Transverse colon (tissue), 4 donors: ENCODE data around the gene PCCA. TPM values are rescaled to one million over a fixed set of nuclear protein-coding genes. Genes with fewer than 3 reads are reported as not detected.

Experiments
- DNase-seq: peaks from one replicate; pipeline ENCODE4 v3.0.0-alpha.2; 2019
- H3K27ac ChIP-seq, 4 donors: fragments of 200-600 bp; sonication (generic); 2 replicates each; pipeline ENCODE4 v1.5.1; 2016 to 2018; ENCODE audit warnings: inconsistent platforms in 4 of 4
- H3K27me3 ChIP-seq: fragments of 200-600 bp; sonication (generic); 2 replicates; pipeline ENCODE4 v1.5.1; 2017; ENCODE audit warnings: inconsistent platforms
- H3K36me3 ChIP-seq, 4 donors: fragments of 200-600 bp; sonication (generic); 2 replicates each; pipeline ENCODE4 v1.5.1; 2017 to 2019; ENCODE audit warnings: inconsistent platforms in 4 of 4
- H3K4me1 ChIP-seq, 4 donors: fragments of 200-600 bp; sonication (generic); 2 replicates each; pipeline ENCODE4 v1.5.1; 2017 to 2020; ENCODE audit warnings: inconsistent platforms in 4 of 4
- H3K4me3 ChIP-seq, 4 donors: fragments of 200-600 bp; sonication (generic); 1 replicate in 1 of 4; 2 replicates in 3 of 4; pipeline versions ENCODE4 v1.5.1 to v1.6.1; 2017 to 2019; ENCODE audit warnings: inconsistent platforms in 4 of 4
- H3K9me3 ChIP-seq, 2 donors: fragments of 200-600 bp; sonication (generic); 2 replicates each; pipeline ENCODE4 v1.5.1; 2017 to 2019; ENCODE audit warnings: inconsistent platforms in 2 of 2
- EP300 ChIP-seq: sonication (generic); formaldehyde crosslinking; IDR thresholded peaks from one replicate; pipeline ENCODE4 v1.6.1; 2017; ENCODE audit warnings: antibody characterized with exemption, low read depth
- POLR2A ChIP-seq: fragments of 450-650 bp; IDR thresholded peaks from one replicate; pipeline ENCODE4 v1.6.1; 2016; ENCODE audit warnings: antibody characterized with exemption, mild to moderate bottlenecking, moderate library complexity
- POLR2AphosphoS5 ChIP-seq, 3 donors: sonication (generic); formaldehyde crosslinking; IDR thresholded peaks; one replicate each; pipeline ENCODE4 v1.6.1; 2016; ENCODE audit warnings: antibody characterized with exemption in 3 of 3
- WGBS, 2 donors: methylation state at CpG; one replicate each; pipeline ENCODE4 v1.1.5; 2018; ENCODE audit warnings: low coverage in 1 of 2; 5-methylcytosine and 5-hydroxymethylcytosine counted together
- in situ Hi-C, 4 donors: fragments of 200-750 bp; cut with MboI; loops; one replicate each; pipeline versions ENCODE4 v1.15.0 to v1.15.1; 2017; ENCODE audit warnings: low sequenced_read_pairs in 3 of 4, low pct_ligation_motif_present in 1 of 4, low pct_unique_long_range_greater_than_20kb in 1 of 4
- intact Hi-C: fragments of 100-400 bp; cut with DNase I; formaldehyde crosslinking; loops from one replicate; pipeline ENCODE4 v1.15.1; 2023; ENCODE audit warnings: low total_unique reads
- total RNA-seq, 4 donors: library from RNA; depleted of rRNA; stranded (reverse); fragments of >200 nt; gene quantifications; one replicate each; pipeline ENCODE4 v1.1.0, GENCODE V29; 2016
- TF ChIP-seq, protein P1 (sequence below), 5 experiments: fragments of 200-600 bp in 3 of 5; fragments of 450-650 bp in 2 of 5; sonication (generic) in 3 of 5; IDR thresholded peaks; 1 replicate in 2 of 5; 2 replicates in 3 of 5; pipeline ENCODE4 v1.5.1; 2016 to 2017; ENCODE audit warnings: antibody characterized with exemption in 5 of 5, inconsistent platforms in 3 of 5, mild to moderate bottlenecking in 2 of 5, moderate library complexity in 1 of 5

PCCA gene
- total RNA-seq, 4 donors from 2014 or later = 13.1 to 87.8 (median 74.6) TPM

DNA sequence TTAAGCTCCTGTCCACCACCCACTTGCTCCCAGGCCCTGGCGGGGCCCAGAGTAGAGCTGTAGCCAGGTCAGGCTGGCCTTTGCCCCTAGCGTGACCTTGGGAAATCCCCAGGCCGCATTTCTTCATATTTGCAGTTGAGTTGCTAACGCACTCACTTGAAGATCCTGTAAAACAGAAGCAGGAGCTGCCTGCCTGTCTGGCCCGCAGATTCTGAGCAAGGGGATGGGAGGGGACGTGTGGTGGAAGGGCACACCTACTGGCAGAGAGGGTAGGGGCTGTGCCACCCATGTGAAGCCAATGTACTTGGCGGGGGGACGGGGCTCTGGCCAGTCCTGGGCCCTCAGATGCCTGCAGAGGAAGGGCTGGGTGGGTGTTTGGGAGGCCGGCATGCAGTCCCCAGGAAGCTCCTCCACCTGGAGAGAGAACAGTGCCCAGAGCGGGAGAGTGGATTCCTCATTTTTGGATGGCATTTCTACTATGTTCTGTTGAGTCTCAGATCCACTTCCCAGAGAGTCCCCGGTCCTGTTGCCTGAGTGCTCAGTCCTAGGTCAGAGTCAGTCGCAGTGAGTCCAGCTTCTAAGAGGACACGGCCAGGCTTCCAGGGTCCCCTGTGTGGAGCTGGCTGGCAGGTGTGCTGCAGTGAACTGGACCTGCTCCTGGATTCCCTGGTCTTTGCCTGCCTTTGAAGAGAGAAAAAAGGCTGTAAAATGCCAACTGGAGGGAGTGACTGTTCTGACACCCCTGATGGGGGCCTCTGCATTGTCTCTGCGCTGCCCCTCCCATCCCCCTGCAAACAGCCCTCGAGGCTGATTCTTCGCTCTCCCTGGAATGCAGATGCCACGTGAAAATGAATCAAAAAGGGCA is 436.8 kb downstream of the PCCA start:
- WGBS, 2 donors = 88 to 93% methylated on average over 3 to 17 of the region's 17 CpGs
- no peak for DNase-seq
- H3K4me3 ChIP-seq = no peak overlapping the region
- H3K27ac ChIP-seq = no peak overlapping the region
- TF ChIP-seq POLR2AphosphoS5 (IDR thresholded peaks at IDR 0.05) (no peak), EP300 (no peak), POLR2A (no peak)
- TF ChIP-seq, protein P1, sequence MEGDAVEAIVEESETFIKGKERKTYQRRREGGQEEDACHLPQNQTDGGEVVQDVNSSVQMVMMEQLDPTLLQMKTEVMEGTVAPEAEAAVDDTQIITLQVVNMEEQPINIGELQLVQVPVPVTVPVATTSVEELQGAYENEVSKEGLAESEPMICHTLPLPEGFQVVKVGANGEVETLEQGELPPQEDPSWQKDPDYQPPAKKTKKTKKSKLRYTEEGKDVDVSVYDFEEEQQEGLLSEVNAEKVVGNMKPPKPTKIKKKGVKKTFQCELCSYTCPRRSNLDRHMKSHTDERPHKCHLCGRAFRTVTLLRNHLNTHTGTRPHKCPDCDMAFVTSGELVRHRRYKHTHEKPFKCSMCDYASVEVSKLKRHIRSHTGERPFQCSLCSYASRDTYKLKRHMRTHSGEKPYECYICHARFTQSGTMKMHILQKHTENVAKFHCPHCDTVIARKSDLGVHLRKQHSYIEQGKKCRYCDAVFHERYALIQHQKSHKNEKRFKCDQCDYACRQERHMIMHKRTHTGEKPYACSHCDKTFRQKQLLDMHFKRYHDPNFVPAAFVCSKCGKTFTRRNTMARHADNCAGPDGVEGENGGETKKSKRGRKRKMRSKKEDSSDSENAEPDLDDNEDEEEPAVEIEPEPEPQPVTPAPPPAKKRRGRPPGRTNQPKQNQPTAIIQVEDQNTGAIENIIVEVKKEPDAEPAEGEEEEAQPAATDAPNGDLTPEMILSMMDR (IDR thresholded peaks at IDR 0.05) = no peak
- H3K27me3 ChIP-seq = no peaks in the 10 kb centered on the region
- H3K9me3 ChIP-seq = no peaks in the 10 kb centered on the region
- H3K36me3 ChIP-seq = peaks cover 0 to 2% (median 0%) of the 10 kb centered on the region in 4 donors
- no peaks in the 10 kb centered on the region for H3K4me1 ChIP-seq
- in situ Hi-C loops (no loop called here), intact Hi-C loops (no loop called here)

DNA sequence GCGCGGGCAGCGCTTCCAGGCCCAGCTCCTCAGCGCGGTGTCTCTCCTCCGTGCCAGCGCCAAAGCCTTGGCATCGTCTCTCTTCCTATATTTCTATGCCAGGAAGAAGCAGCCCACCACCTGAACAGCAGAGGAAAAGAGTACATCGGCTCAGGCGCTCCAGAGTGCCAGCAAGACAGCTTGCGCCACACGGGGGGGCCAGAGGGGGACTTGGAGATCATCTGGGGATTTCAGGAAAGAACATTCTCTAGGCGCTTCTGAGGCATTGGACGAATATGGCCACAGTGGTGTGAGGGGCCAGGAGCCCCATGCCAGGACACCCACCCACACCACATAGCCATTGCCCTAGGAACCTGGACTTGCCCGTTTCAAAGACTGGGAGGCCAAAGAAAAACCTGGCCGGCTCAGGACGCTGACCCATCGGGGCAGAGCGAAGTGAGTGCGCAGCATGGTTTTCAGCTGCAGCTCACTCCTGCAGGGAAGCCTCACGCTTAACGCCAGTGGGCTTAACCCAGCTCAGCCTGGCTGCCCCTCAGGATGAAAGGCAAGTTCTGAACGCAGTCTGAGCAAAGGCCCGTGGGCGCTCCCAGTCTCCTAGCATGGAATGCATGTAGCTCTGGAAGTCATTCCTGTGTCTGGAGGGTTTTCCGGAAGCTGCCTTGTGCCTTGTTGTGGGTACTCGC is 437.6 kb downstream of the PCCA start:
- no peak for DNase-seq
- Histone ChIP-seq H3K4me3 (no peak overlapping the region), H3K9me3 (no peaks in the 10 kb centered on the region), H3K4me1 (no peaks in the 10 kb centered on the region), H3K27me3 (no peaks in the 10 kb centered on the region), H3K36me3 (peaks cover 0 to 6% (median 0%) of the 10 kb centered on the region in 4 donors), H3K27ac (no peak overlapping the region)
- TF ChIP-seq EP300 (no peak), POLR2A (no peak), POLR2AphosphoS5 (IDR thresholded peaks at IDR 0.05) (no peak)
- TF ChIP-seq, protein P1 (IDR thresholded peaks at IDR 0.05) = no peak
- in situ Hi-C loops (no loop called here), intact Hi-C loops (no loop called here)
- 88 to 100% methylated on average over 4 to 26 of the region's 27 CpGs for WGBS, 2 donors

DNA sequence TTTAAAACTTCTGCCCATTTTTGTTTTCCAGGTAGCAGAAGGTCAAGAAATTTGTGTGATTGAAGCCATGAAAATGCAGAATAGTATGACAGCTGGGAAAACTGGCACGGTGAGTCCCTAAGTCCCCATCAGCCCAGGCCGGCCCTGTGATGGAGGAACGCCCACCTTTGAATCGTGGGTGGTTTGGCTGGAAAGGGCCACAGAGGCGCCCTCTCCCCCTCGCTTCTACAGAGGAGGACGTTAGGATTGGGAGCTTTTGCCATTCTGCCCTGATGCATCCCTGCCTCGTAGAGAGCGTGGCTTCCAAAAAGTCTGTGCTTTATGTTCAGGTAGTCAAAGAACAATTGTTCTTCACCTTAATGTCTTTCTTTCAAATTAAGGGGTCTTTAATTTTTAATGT is 438.8 kb downstream of the PCCA start:
- in situ Hi-C loops = no loop called here
- no peak overlapping the region for H3K4me3 ChIP-seq
- no peaks in the 10 kb centered on the region for H3K4me1 ChIP-seq
- H3K27ac ChIP-seq = no peak overlapping the region
- no peaks in the 10 kb centered on the region for H3K9me3 ChIP-seq
- no peaks in the 10 kb centered on the region for H3K27me3 ChIP-seq
- DNase-seq = no peak
- WGBS, 2 donors = 93 to 96% methylated on average over 5 to 9 of the region's 9 CpGs
- peaks cover 0 to 6% (median 0%) of the 10 kb centered on the region in 4 donors for H3K36me3 ChIP-seq
- intact Hi-C loops = no loop called here
- TF ChIP-seq, protein P1 (IDR thresholded peaks at IDR 0.05) = no peak
- no peak for TF ChIP-seq EP300
- no peak for TF ChIP-seq POLR2AphosphoS5 (IDR thresholded peaks at IDR 0.05)

DNA sequence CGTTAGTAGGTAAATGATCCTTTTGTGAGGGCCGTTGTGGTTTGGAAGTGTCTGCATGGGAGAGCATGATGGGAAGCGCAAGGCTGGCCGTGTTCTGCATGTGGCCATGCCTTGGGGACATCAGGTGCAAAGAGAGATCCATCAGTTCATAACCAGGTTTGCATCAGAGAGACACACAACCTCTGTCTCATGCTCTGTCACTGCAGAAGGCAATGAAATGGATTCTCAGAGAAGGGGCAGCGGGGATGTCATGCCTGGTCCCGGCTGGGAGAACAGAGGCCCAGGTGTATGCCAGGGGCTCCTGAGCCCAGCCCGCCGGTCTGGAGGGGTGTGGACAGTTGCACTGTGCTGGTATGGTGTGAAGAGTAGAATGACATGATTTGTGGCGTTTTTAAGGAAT is 439.5 kb downstream of the PCCA start:
- no peaks in the 10 kb centered on the region for H3K4me1 ChIP-seq
- TF ChIP-seq EP300 (no peak), POLR2AphosphoS5 (IDR thresholded peaks at IDR 0.05) (no peak), POLR2A (no peak)
- TF ChIP-seq, protein P1 (IDR thresholded peaks at IDR 0.05) = no peak
- 81 to 93% methylated on average over 4 to 9 of the region's 9 CpGs for WGBS, 2 donors
- DNase-seq = no peak
- H3K36me3 ChIP-seq = peaks cover 0 to 6% (median 0%) of the 10 kb centered on the region in 4 donors
- H3K9me3 ChIP-seq = no peaks in the 10 kb centered on the region
- in situ Hi-C loops (no loop called here), intact Hi-C loops (no loop called here)
- H3K4me3 ChIP-seq = no peak overlapping the region
- H3K27ac ChIP-seq = no peak overlapping the region
- no peaks in the 10 kb centered on the region for H3K27me3 ChIP-seq
